22Rv1 (cell line): Measurements from ENCODE around the gene IQSEC3.
"Not testable (repeated sequence)": the region's sequence is repeated elsewhere in the genome, so short reads cannot be mapped to it uniquely, and the experiment has no call there.

Source experiments
- ZFX ChIP-seq: fragments of 450-650 bp; IDR thresholded peaks from 2 replicates; pipeline ENCODE4 v1.6.1; 2017; ENCODE audit warnings: antibody characterized with exemption, borderline replicate concordance
- TF ChIP-seq, protein P1 (sequence below): fragments of 450-650 bp; IDR thresholded peaks from 2 replicates; pipeline ENCODE4 v1.5.1; 2017; ENCODE audit warnings: mild to moderate bottlenecking

DNA sequence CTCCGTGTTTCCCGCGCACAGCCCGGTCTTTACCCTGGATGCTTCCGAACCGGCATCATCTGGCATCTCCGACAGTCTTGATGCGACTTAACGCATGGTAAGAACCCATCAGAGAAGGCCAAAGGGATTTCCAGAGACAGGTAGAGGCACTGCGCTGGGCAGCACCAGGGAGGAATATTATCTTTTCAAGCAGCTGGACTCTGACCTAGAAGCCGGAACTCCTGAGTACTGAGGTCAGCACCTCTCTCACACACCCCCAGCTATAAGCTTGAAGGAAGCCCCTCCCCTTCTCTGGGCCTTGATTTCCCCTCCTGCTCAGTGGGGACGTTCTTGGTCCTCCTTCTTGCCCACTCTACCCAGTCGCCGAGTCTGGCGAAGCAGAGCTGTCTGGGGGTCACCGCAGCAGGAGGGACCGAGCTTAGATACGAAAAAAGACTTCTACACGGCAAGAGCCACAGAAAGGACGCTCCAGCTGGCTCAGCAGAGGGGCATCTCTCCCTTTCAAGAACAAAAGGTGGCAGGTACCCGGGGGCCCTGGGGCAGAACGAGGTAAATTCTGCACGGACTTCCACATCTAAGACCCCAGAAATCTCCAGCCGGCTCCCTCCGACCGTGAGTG, 10.6 kb downstream of the IQSEC3 start:
- TF ChIP-seq, protein P1, sequence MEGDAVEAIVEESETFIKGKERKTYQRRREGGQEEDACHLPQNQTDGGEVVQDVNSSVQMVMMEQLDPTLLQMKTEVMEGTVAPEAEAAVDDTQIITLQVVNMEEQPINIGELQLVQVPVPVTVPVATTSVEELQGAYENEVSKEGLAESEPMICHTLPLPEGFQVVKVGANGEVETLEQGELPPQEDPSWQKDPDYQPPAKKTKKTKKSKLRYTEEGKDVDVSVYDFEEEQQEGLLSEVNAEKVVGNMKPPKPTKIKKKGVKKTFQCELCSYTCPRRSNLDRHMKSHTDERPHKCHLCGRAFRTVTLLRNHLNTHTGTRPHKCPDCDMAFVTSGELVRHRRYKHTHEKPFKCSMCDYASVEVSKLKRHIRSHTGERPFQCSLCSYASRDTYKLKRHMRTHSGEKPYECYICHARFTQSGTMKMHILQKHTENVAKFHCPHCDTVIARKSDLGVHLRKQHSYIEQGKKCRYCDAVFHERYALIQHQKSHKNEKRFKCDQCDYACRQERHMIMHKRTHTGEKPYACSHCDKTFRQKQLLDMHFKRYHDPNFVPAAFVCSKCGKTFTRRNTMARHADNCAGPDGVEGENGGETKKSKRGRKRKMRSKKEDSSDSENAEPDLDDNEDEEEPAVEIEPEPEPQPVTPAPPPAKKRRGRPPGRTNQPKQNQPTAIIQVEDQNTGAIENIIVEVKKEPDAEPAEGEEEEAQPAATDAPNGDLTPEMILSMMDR = not testable (repeated sequence)
- TF ChIP-seq ZFX = not testable (repeated sequence)
